HepG2 (cell line): ENCODE results near the gene TTC31. TPM values are rescaled to one million over a fixed set of nuclear protein-coding genes. Genes with fewer than 3 reads are reported as not detected.

Experiments used
- FOXM1 ChIP-seq: sonication (generic); formaldehyde crosslinking; IDR thresholded peaks from 2 replicates; pipeline ENCODE4 v1.5.0; 2020; ENCODE audit warnings: missing genetic modification reagents
- HNF4A ChIP-seq: sonication (generic); formaldehyde crosslinking; IDR thresholded peaks from 2 replicates; pipeline ENCODE4 v1.4.0; 2020; ENCODE audit warnings: missing genetic modification reagents
- KAT8 ChIP-seq: IDR thresholded peaks from 2 replicates; pipeline ENCODE4 v1.6.1; 2016; ENCODE audit warnings: missing genetic modification reagents, missing compliant biosample characterization
- PHB2 ChIP-seq: fragments of 450-650 bp; IDR thresholded peaks from 2 replicates; pipeline ENCODE4 v1.6.1; 2018; ENCODE audit not compliant: partially characterized antibody
- RAD21 ChIP-seq: fragments of 450-650 bp; formaldehyde crosslinking; IDR thresholded peaks from 2 replicates; pipeline ENCODE4 v1.5.0; 2020; ENCODE audit warnings: mild to moderate bottlenecking
- RFX1 ChIP-seq: fragments of 450-650 bp; IDR thresholded peaks from 2 replicates; pipeline ENCODE4 v1.6.1; 2017
- ZNF607 ChIP-seq: sonication (generic); formaldehyde crosslinking; IDR thresholded peaks from 2 replicates; pipeline ENCODE4 v1.5.1; 2020; ENCODE audit warnings: missing genetic modification reagents, mild to moderate bottlenecking, borderline replicate concordance
- ZNF710 ChIP-seq: sonication (generic); formaldehyde crosslinking; IDR thresholded peaks from 2 replicates; pipeline ENCODE4 v1.5.0; 2020; ENCODE audit warnings: mild to moderate bottlenecking, missing genetic modification reagents, borderline replicate concordance
- ZNF747 ChIP-seq: sonication (generic); formaldehyde crosslinking; IDR thresholded peaks from 2 replicates; pipeline ENCODE4 v1.8.1; 2023; ENCODE audit warnings: missing genetic modification reagents, mild to moderate bottlenecking, borderline replicate concordance
- ZNF775 ChIP-seq: sonication (generic); formaldehyde crosslinking; IDR thresholded peaks from 2 replicates; pipeline ENCODE4 v1.4.0; 2020; ENCODE audit warnings: missing genetic modification reagents, mild to moderate bottlenecking, moderate library complexity, borderline replicate concordance
- ZNF879 ChIP-seq: sonication (generic); formaldehyde crosslinking; IDR thresholded peaks from 2 replicates; pipeline ENCODE4 v1.8.1; 2023; ENCODE audit warnings: missing genetic modification reagents
- polyA plus RNA-seq, 8 experiments: library from polyadenylated mRNA; depleted of rRNA in 3 of 8; stranded (reverse) in 7 of 8; unstranded in 1 of 8; fragments of >200 nt; fragmentation: Illumina TruSeq in 4 of 8; extraction: Trizol in 4 of 8; gene quantifications; 2 replicates each; pipeline versions ENCODE4 v1.2.1 to v1.2.3, GENCODE V29; 2011 to 2016; ENCODE audit warnings: low read depth in 4 of 8, missing spikeins in 1 of 8, mixed read lengths in 1 of 8; ENCODE audit not compliant: insufficient read depth in 1 of 8
- total RNA-seq, 5 experiments: library from RNA; depleted of rRNA; stranded (reverse); fragments of >200 nt; fragmentation: Illumina TruSeq; extraction: Trizol; gene quantifications; 2 replicates each; pipeline ENCODE4 v1.2.3, GENCODE V29; 2016; ENCODE audit warnings: low read depth in 1 of 5
- TF ChIP-seq, protein P1 (sequence below): sonication (generic); formaldehyde crosslinking; IDR thresholded peaks from 2 replicates; pipeline ENCODE4 v1.4.0; 2020; ENCODE audit warnings: missing genetic modification reagents
- TF ChIP-seq, protein P2 (sequence below): IDR thresholded peaks from 2 replicates; pipeline ENCODE4 v1.6.1; 2016; ENCODE audit warnings: mild to moderate bottlenecking
- TF ChIP-seq, protein P3 (sequence below): sonication (generic); formaldehyde crosslinking; conservative IDR thresholded peaks from 2 replicates; pipeline ENCODE4 v1.8.0; 2022; ENCODE audit warnings: missing genetic modification reagents
- TF ChIP-seq, protein P4 (sequence below): sonication (generic); formaldehyde crosslinking; IDR thresholded peaks from 2 replicates; pipeline ENCODE4 v1.4.0; 2020; ENCODE audit warnings: missing genetic modification reagents, borderline replicate concordance

TTC31 gene
- total and polyA plus RNA-seq, 2 of the 13 experiments (the other 11 are each of a cell fraction or from before 2014, with no cell fraction given), result 28.3 to 39.5 TPM

DNA sequence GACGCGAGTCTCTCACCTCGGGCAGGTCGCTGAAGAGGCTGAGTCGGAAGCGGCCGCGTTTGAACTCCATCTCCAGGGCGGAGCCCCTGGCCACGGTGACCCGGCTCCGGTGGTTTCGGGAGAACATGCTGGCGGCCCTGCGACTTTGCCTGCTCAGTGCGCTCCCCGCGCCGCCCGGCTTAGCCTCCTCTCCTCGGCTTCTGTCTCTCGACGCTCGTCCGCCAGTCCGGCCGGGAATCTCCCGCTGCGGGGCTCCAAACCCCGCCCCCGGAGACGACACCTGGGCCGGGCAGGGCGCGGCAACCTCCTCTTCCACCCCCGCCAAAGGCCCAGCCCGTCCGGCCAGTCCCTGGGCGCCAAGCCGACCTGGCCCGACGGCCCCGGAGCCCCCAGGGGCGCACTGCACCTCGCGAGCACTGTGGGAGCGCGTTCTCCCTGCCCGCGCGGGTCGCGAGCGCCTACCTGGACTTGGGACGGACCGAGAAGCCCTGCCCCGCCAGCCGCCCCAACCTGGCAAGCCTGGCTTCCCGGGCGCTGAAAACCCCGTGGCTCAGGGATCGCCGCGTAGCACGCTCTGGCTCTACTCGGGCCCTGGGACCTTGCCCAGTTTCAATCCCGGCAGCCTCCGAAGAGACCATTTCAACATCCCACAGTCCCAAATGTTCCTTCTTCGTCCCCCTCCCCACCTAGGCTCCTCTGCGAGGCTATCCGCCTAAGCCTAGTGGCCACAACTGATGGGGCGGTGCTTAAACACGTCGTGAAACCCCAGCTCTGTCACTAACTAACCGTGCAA is 41.0 kb upstream of the TTC31 start, which contains the start of gene RTKN (continued):
- TF ChIP-seq ZNF747 (CRISPR knock-in tag), result peak; percentile 53; the same call in 1 of the 2 replicates
- peak; percentile 83; the same call in 1 of the 2 replicates for TF ChIP-seq FOXM1 (CRISPR knock-in tag)
- TF ChIP-seq, protein P1, sequence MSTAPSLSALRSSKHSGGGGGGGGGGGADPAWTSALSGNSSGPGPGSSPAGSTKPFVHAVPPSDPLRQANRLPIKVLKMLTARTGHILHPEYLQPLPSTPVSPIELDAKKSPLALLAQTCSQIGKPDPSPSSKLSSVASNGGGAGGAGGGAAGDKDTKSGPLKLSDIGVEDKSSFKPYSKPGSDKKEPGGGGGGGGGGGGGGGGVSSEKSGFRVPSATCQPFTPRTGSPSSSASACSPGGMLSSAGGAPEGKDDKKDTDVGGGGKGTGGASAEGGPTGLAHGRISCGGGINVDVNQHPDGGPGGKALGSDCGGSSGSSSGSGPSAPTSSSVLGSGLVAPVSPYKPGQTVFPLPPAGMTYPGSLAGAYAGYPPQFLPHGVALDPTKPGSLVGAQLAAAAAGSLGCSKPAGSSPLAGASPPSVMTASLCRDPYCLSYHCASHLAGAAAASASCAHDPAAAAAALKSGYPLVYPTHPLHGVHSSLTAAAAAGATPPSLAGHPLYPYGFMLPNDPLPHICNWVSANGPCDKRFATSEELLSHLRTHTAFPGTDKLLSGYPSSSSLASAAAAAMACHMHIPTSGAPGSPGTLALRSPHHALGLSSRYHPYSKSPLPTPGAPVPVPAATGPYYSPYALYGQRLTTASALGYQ (CRISPR knock-in tag), result peak; percentile 65; the same call in 1 of the 2 replicates
- TF ChIP-seq KAT8 (CRISPR knock-in tag), result peak; percentile 49
- TF ChIP-seq, protein P2, sequence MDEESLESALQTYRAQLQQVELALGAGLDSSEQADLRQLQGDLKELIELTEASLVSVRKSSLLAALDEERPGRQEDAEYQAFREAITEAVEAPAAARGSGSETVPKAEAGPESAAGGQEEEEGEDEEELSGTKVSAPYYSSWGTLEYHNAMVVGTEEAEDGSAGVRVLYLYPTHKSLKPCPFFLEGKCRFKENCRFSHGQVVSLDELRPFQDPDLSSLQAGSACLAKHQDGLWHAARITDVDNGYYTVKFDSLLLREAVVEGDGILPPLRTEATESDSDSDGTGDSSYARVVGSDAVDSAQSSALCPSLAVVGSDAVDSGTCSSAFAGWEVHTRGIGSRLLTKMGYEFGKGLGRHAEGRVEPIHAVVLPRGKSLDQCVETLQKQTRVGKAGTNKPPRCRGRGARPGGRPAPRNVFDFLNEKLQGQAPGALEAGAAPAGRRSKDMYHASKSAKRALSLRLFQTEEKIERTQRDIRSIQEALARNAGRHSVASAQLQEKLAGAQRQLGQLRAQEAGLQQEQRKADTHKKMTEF (CRISPR knock-in tag), result peak; percentile 80
- peak; percentile 30; the same call in 1 of the 2 replicates for TF ChIP-seq HNF4A
- TF ChIP-seq ZNF710 (CRISPR knock-in tag), result peak; percentile 50
- TF ChIP-seq ZNF775, result 0 out of 2 replicates have a peak, but pooled peaks have one; percentile 73
- TF ChIP-seq, protein P3, sequence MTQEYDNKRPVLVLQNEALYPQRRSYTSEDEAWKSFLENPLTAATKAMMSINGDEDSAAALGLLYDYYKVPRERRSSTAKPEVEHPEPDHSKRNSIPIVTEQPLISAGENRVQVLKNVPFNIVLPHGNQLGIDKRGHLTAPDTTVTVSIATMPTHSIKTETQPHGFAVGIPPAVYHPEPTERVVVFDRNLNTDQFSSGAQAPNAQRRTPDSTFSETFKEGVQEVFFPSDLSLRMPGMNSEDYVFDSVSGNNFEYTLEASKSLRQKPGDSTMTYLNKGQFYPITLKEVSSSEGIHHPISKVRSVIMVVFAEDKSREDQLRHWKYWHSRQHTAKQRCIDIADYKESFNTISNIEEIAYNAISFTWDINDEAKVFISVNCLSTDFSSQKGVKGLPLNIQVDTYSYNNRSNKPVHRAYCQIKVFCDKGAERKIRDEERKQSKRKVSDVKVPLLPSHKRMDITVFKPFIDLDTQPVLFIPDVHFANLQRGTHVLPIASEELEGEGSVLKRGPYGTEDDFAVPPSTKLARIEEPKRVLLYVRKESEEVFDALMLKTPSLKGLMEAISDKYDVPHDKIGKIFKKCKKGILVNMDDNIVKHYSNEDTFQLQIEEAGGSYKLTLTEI (CRISPR knock-in tag), result no peak
- TF ChIP-seq, protein P4, sequence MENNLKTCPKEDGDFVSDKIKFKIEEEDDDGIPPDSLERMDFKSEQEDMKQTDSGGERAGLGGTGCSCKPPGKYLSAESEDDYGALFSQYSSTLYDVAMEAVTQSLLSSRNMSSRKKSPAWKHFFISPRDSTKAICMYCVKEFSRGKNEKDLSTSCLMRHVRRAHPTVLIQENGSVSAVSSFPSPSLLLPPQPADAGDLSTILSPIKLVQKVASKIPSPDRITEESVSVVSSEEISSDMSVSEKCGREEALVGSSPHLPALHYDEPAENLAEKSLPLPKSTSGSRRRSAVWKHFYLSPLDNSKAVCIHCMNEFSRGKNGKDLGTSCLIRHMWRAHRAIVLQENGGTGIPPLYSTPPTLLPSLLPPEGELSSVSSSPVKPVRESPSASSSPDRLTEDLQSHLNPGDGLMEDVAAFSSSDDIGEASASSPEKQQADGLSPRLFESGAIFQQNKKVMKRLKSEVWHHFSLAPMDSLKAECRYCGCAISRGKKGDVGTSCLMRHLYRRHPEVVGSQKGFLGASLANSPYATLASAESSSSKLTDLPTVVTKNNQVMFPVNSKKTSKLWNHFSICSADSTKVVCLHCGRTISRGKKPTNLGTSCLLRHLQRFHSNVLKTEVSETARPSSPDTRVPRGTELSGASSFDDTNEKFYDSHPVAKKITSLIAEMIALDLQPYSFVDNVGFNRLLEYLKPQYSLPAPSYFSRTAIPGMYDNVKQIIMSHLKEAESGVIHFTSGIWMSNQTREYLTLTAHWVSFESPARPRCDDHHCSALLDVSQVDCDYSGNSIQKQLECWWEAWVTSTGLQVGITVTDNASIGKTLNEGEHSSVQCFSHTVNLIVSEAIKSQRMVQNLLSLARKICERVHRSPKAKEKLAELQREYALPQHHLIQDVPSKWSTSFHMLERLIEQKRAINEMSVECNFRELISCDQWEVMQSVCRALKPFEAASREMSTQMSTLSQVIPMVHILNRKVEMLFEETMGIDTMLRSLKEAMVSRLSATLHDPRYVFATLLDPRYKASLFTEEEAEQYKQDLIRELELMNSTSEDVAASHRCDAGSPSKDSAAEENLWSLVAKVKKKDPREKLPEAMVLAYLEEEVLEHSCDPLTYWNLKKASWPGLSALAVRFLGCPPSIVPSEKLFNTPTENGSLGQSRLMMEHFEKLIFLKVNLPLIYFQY, result peak; percentile 64
- 0 out of 2 replicates have a peak, but pooled peaks have one; percentile 23 for TF ChIP-seq RAD21 (CRISPR knock-in tag)
- peak; percentile 68; the same call in 1 of the 2 replicates for TF ChIP-seq ZNF607
- no peak for TF ChIP-seq RFX1
- peak; percentile 23; the same call in 1 of the 2 replicates for TF ChIP-seq ZNF879 (CRISPR knock-in tag)
- TF ChIP-seq PHB2, result no peak
